Loucy (cell line): ENCODE data around the gene ALG14.

Source experiments
- H2AFZ ChIP-seq: fragments of 200-600 bp; sonication (generic); 2 replicates; pipeline ENCODE4 v1.6.0; 2016; ENCODE audit warnings: antibody characterized with exemption, mild to moderate bottlenecking, low read length, moderate library complexity
- H3F3A ChIP-seq: fragments of 200-600 bp; 2 replicates; pipeline ENCODE4 v1.6.0; 2016; ENCODE audit warnings: antibody characterized with exemption, low read depth, mild to moderate bottlenecking
- H3K27me3 ChIP-seq: fragments of 200-600 bp; sonication (generic); 2 replicates; pipeline ENCODE4 v1.6.1; 2014; ENCODE audit warnings: low read length, mild to moderate bottlenecking; ENCODE audit not compliant: insufficient read depth, poor library complexity, severe bottlenecking
- H3K36me3 ChIP-seq: fragments of 200-600 bp; sonication (generic); 2 replicates; pipeline ENCODE4 v1.6.1; 2016; ENCODE audit warnings: low read length; ENCODE audit not compliant: insufficient read depth
- H3K4me1 ChIP-seq: fragments of 200-600 bp; sonication (generic); 2 replicates; pipeline ENCODE4 v1.5.1; 2014; ENCODE audit warnings: low read length, mild to moderate bottlenecking; ENCODE audit not compliant: insufficient read depth, poor library complexity, severe bottlenecking
- H3K4me2 ChIP-seq: fragments of 200-600 bp; sonication (generic); 2 replicates; pipeline ENCODE4 v1.6.0; 2014; ENCODE audit warnings: antibody characterized with exemption, low read length, low read depth, mild to moderate bottlenecking; ENCODE audit not compliant: poor library complexity, severe bottlenecking
- H3K4me3 ChIP-seq: fragments of 200-600 bp; sonication (generic); 2 replicates; pipeline ENCODE4 v1.5.1; 2014; ENCODE audit warnings: low read length, mild to moderate bottlenecking, mixed read lengths; ENCODE audit not compliant: poor library complexity, severe bottlenecking
- H3K79me2 ChIP-seq: fragments of 200-600 bp; sonication (generic); 2 replicates; pipeline ENCODE4 v1.6.1; 2014; ENCODE audit warnings: low read length; ENCODE audit not compliant: insufficient read depth
- H3K9ac ChIP-seq: fragments of 200-600 bp; sonication (generic); 2 replicates; pipeline ENCODE4 v1.6.0; 2014; ENCODE audit warnings: mild to moderate bottlenecking, low read depth, low read length, moderate library complexity; ENCODE audit not compliant: poor library complexity, severe bottlenecking
- H3K9me2 ChIP-seq: fragments of 200-600 bp; sonication (generic); replicated peaks from 2 replicates; pipeline ENCODE4 v1.6.1; 2016; ENCODE audit warnings: low read depth, low read length, mixed read lengths
- H3K9me3 ChIP-seq: fragments of 200-600 bp; sonication (generic); 2 replicates; pipeline ENCODE4 v1.6.1; 2014; ENCODE audit warnings: mild to moderate bottlenecking, antibody characterized with exemption, low read length, low read depth; ENCODE audit not compliant: insufficient read depth
- H4K20me1 ChIP-seq: fragments of 200-600 bp; sonication (generic); 2 replicates; pipeline ENCODE4 v1.6.0; 2014; ENCODE audit warnings: antibody characterized with exemption, low read length, mild to moderate bottlenecking; ENCODE audit not compliant: insufficient read depth, poor library complexity, severe bottlenecking
- CTCF ChIP-seq: fragments of 200-600 bp; sonication (generic); conservative IDR thresholded peaks from 2 replicates; pipeline ENCODE4 v1.5.1; 2014; ENCODE audit warnings: mild to moderate bottlenecking, antibody characterized with exemption, low read length
- EZH2phosphoT487 ChIP-seq: fragments of 200-600 bp; IDR thresholded peaks from 2 replicates; pipeline ENCODE4 v1.6.1; 2018; ENCODE audit warnings: antibody characterized with exemption, mild to moderate bottlenecking, moderate library complexity, borderline replicate concordance

The ALG14 gene

GRCh38 chr1:95072532-95073419 lies at the start of gene ALG14:
ALG14 (minus strand) TSS chr1:95072951; CDS start chr1:95072898, 53 bp downstream.
- Histone ChIP-seq H3K4me1 (peaks cover 16% of the 10 kb centered on the region), H3K27me3 (no peaks in the 10 kb centered on the region), H3K36me3 (no peaks in the 10 kb centered on the region), H4K20me1 (no peaks in the 10 kb centered on the region), H3K79me2 (no peaks in the 10 kb centered on the region), H3K9ac (peak within 1 kb of the TSS; percentile 63), H3K9me3 (no peaks in the 10 kb centered on the region), H2AFZ (peak within 1 kb of the TSS; percentile 95), H3F3A (no peaks in the 10 kb centered on the region), H3K9me2 (no peaks in the 10 kb centered on the region), H3K4me2 (peak within 1 kb of the TSS; percentile 88), H3K4me3 (peak within 1 kb of the TSS; percentile 75)
- no peak for TF ChIP-seq CTCF
- TF ChIP-seq EZH2phosphoT487, result no peak

GRCh38 chr1:95122151-95122697 lies 49.5 kb upstream of the ALG14 start:
- H3K9ac ChIP-seq, result no peak overlapping the region

GRCh38 chr1:95119273-95119672 lies 46.5 kb upstream of the ALG14 start:
- no peaks in the 10 kb centered on the region for H3K79me2 ChIP-seq
- H3K4me3 ChIP-seq, result no peak overlapping the region
- H3K4me1 ChIP-seq, result peaks cover 4% of the 10 kb centered on the region

More at GRCh38 chr1:95122151-95122697, 49.5 kb upstream of the ALG14 start:
- Histone ChIP-seq H3K79me2 (no peaks in the 10 kb centered on the region), H3K36me3 (no peaks in the 10 kb centered on the region), H3K4me2 (no peak overlapping the region), H3K9me3 (no peaks in the 10 kb centered on the region), H3K9me2 (no peaks in the 10 kb centered on the region), H4K20me1 (no peaks in the 10 kb centered on the region), H3F3A (no peaks in the 10 kb centered on the region), H3K4me1 (no peaks in the 10 kb centered on the region), H3K27me3 (peaks cover 41% of the 10 kb centered on the region), H3K4me3 (no peak overlapping the region), H2AFZ (no peak overlapping the region)
- TF ChIP-seq CTCF, result no peak

More at GRCh38 chr1:95119273-95119672, 46.5 kb upstream of the ALG14 start:
- Histone ChIP-seq H3K9me3 (no peaks in the 10 kb centered on the region), H3K27me3 (peaks cover 45% of the 10 kb centered on the region), H3K4me2 (no peak overlapping the region), H3K9ac (no peak overlapping the region), H3K36me3 (no peaks in the 10 kb centered on the region), H3K9me2 (no peaks in the 10 kb centered on the region), H3F3A (no peaks in the 10 kb centered on the region), H4K20me1 (no peaks in the 10 kb centered on the region), H2AFZ (no peak overlapping the region)
- TF ChIP-seq CTCF (no peak), EZH2phosphoT487 (no peak)
